ENCODE results near the gene ALKBH8.
"Not testable (repeated sequence)": the region's sequence is repeated elsewhere in the genome, so short reads cannot be mapped to it uniquely, and the experiment has no call there.

Gene ALKBH8

GRCh38 chr11:107504981-107505380, 60.6 kb downstream of the ALKBH8 start:
- no peak for DNase-seq (ENCODE audit: low read depth)

- DNase-seq (ENCODE audit: low read depth) = no peak
Observed at GRCh38 chr11:107501713-107502112, 63.8 kb downstream of the ALKBH8 start.

- not testable (repeated sequence) for DNase-seq (ENCODE audit: low read depth)
Observed at GRCh38 chr11:107497371-107497770, 68.2 kb downstream of the ALKBH8 start.

GRCh38 chr11:107496011-107496410, 69.5 kb downstream of the ALKBH8 start:
- peak; percentile 88 for DNase-seq (ENCODE audit: low read depth)

- no peak for DNase-seq (ENCODE audit: low read depth)
Observed at GRCh38 chr11:107494055-107494454, 71.5 kb downstream of the ALKBH8 start.

- DNase-seq (ENCODE audit: low read depth) = peak; percentile 60
Observed at GRCh38 chr11:107493117-107493516, 72.4 kb downstream of the ALKBH8 start.

- DNase-seq (ENCODE audit: low read depth) = no peak
Observed at GRCh38 chr11:107490836-107491235, 74.7 kb downstream of the ALKBH8 start.

- no peak for DNase-seq (ENCODE audit: low read depth)
Observed at GRCh38 chr11:107482234-107482633, 83.3 kb downstream of the ALKBH8 start.

GRCh38 chr11:107478922-107479321, 86.6 kb downstream of the ALKBH8 start:
- no peak for DNase-seq (ENCODE audit: low read depth)

GRCh38 chr11:107477820-107478219, 87.7 kb downstream of the ALKBH8 start:
- DNase-seq (ENCODE audit: low read depth) = no peak

- no peak for DNase-seq (ENCODE audit: low read depth)
Observed at GRCh38 chr11:107473792-107474191, 91.7 kb downstream of the ALKBH8 start.

GRCh38 chr11:107472966-107473365, 92.6 kb downstream of the ALKBH8 start:
- no peak for DNase-seq (ENCODE audit: low read depth)

GRCh38 chr11:107468596-107468995, 96.9 kb downstream of the ALKBH8 start:
- peak; percentile 19 for DNase-seq (ENCODE audit: low read depth)

- no peak for DNase-seq (ENCODE audit: low read depth)
Observed at GRCh38 chr11:107467696-107468095, 97.8 kb downstream of the ALKBH8 start.

GRCh38 chr11:107466275-107466866, 99.2 kb downstream of the ALKBH8 start:
- DNase-seq (ENCODE audit: low read depth) = not testable (repeated sequence)

- peak; percentile 96 for DNase-seq (ENCODE audit: low read depth)
Observed at GRCh38 chr11:107457558-107458271, 107.8 kb downstream of the ALKBH8 start, which contains the start of gene CWF19L2. Gene CWF19L2, minus strand, starts transcription at chr11:107457825. Its CDS starts 9 bp downstream, at chr11:107457816.

- DNase-seq (ENCODE audit: low read depth) = no peak
Observed at GRCh38 chr11:107457205-107457557, 108.4 kb downstream of the ALKBH8 start.

GRCh38 chr11:107453594-107454286, 111.8 kb downstream of the ALKBH8 start:
- no peak for DNase-seq (ENCODE audit: low read depth)
